Measurements from ENCODE around the gene AKIP1. TPM values are rescaled to one million over a fixed set of nuclear protein-coding genes. Genes with fewer than 3 reads are reported as not detected.

Gene AKIP1
- total and polyA plus RNA-seq, 10 of the 15 experiments (the other 5 are each of a cell fraction or from before 2014, with no cell fraction given), result 5.1 to 38.9 (median 30.5) TPM

DNA sequence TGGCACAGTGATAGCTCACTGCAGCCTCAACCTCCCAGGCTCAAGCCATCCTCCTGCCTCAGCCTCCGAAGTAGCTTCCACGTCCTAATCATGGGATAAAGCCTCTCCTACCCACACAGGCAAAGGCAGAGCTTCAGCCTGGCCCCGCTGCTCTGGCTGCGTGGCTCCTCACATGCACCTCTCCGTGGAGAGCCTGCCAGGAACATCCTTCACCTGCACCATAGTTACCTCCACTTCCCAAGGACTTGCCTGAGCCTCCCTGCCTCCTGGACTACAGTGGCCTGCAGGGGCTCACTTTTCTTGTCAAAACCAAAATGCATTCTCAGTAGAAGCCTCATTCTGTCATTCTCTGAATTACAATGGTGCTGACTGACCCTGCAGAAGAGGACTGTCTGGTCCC lies 15.2 kb downstream of the AKIP1 start:
- Histone ChIP-seq H3K4me2 (ENCODE audit: control insufficient read depth, insufficient read depth) (no peak overlapping the region), H3K36me3 (ENCODE audit: control insufficient read depth in 2 of 2, insufficient read depth in 2 of 2, low read length in 1 of 2) (peaks cover 0 to 2% of the 10 kb centered on the region in 2 experiments; a peak in 2 of 4 replicates), H3K79me2 (ENCODE audit: control insufficient read depth, insufficient read depth, low read length) (no peaks in the 10 kb centered on the region), H2AFZ (ENCODE audit: control insufficient read depth, low read depth, low read length) (no peak overlapping the region), H3K27me3 (replicated peaks in 1 of 2; ENCODE audit: control insufficient read depth in 2 of 2, insufficient read depth in 2 of 2, low read length in 1 of 2) (no peaks in the 10 kb centered on the region), H3K9me3 (replicated peaks; ENCODE audit: control insufficient read depth, insufficient read depth, low read length) (no peaks in the 10 kb centered on the region), H3K9ac (ENCODE audit: control insufficient read depth, insufficient read depth, low read length) (no peak overlapping the region), H3K4me3 (no peak overlapping the region), H3K4me1 (ENCODE audit: control insufficient read depth, insufficient read depth, low read length) (no peaks in the 10 kb centered on the region), H3K27ac (ENCODE audit: control insufficient read depth, insufficient read depth) (no peak overlapping the region), H4K20me1 (ENCODE audit: control insufficient read depth, insufficient read depth) (no peaks in the 10 kb centered on the region)
- in situ Hi-C loops (cut with MboI) (no loop called here), intact Hi-C loops (cut with micrococcal nuclease; ENCODE audit: unreplicated experiment) (no loop called here)
- ChIA-PET SMC1A (ENCODE audit: uncharacterized antibody, unreplicated experiment) (interaction anchor here (1.0 to 1.2 kb wide), 4 partner anchors 11 to 212 kb away, joined by 3 read pairs; no protein-coding TSS in a partner anchor), RAD21 (ENCODE audit: unreplicated experiment) (interaction anchor here (0.9 kb wide), 1 partner anchor 33 kb away, joined by 4 read pairs; no protein-coding TSS in a partner anchor), CTCF (interaction anchor here (1.5 to 1.7 kb wide), 2 partner anchors 12 to 211 kb away, joined by 3 to 5 read pairs; no protein-coding TSS in a partner anchor), POLR2A (interaction anchor here (0.6 kb wide), 1 partner anchor 20 kb away, joined by 7 read pairs; no protein-coding TSS in a partner anchor)
- BruUV-seq (replicated peaks), result no TSS peak
- ATAC-seq, result no peak
- WGBS (ENCODE audit: insufficient coverage, insufficient replicate concordance, low lambda C conversion rate, missing lambda C conversion rate), result 84% methylated on average over 5 of the region's 5 CpGs
- no peak for DNase-seq (ENCODE audit: low read depth, low spot score)
- no peak for FAIRE-seq
- TF ChIP-seq, protein P1, sequence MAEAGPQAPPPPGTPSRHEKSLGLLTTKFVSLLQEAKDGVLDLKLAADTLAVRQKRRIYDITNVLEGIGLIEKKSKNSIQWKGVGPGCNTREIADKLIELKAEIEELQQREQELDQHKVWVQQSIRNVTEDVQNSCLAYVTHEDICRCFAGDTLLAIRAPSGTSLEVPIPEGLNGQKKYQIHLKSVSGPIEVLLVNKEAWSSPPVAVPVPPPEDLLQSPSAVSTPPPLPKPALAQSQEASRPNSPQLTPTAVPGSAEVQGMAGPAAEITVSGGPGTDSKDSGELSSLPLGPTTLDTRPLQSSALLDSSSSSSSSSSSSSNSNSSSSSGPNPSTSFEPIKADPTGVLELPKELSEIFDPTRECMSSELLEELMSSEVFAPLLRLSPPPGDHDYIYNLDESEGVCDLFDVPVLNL (IDR thresholded peaks at IDR 0.05; ENCODE audit: low read depth, low read length), result no peak
- TF ChIP-seq, protein P2, sequence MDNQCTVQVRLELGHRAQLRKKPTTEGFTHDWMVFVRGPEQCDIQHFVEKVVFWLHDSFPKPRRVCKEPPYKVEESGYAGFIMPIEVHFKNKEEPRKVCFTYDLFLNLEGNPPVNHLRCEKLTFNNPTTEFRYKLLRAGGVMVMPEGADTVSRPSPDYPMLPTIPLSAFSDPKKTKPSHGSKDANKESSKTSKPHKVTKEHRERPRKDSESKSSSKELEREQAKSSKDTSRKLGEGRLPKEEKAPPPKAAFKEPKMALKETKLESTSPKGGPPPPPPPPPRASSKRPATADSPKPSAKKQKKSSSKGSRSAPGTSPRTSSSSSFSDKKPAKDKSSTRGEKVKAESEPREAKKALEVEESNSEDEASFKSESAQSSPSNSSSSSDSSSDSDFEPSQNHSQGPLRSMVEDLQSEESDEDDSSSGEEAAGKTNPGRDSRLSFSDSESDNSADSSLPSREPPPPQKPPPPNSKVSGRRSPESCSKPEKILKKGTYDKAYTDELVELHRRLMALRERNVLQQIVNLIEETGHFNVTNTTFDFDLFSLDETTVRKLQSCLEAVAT (IDR thresholded peaks at IDR 0.05), result no peak
- TF ChIP-seq, protein P3, sequence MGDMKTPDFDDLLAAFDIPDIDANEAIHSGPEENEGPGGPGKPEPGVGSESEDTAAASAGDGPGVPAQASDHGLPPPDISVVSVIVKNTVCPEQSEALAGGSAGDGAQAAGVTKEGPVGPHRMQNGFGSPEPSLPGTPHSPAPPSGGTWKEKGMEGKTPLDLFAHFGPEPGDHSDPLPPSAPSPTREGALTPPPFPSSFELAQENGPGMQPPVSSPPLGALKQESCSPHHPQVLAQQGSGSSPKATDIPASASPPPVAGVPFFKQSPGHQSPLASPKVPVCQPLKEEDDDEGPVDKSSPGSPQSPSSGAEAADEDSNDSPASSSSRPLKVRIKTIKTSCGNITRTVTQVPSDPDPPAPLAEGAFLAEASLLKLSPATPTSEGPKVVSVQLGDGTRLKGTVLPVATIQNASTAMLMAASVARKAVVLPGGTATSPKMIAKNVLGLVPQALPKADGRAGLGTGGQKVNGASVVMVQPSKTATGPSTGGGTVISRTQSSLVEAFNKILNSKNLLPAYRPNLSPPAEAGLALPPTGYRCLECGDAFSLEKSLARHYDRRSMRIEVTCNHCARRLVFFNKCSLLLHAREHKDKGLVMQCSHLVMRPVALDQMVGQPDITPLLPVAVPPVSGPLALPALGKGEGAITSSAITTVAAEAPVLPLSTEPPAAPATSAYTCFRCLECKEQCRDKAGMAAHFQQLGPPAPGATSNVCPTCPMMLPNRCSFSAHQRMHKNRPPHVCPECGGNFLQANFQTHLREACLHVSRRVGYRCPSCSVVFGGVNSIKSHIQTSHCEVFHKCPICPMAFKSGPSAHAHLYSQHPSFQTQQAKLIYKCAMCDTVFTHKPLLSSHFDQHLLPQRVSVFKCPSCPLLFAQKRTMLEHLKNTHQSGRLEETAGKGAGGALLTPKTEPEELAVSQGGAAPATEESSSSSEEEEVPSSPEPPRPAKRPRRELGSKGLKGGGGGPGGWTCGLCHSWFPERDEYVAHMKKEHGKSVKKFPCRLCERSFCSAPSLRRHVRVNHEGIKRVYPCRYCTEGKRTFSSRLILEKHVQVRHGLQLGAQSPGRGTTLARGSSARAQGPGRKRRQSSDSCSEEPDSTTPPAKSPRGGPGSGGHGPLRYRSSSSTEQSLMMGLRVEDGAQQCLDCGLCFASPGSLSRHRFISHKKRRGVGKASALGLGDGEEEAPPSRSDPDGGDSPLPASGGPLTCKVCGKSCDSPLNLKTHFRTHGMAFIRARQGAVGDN (IDR thresholded peaks at IDR 0.05), result no peak
- TF ChIP-seq, protein P4, sequence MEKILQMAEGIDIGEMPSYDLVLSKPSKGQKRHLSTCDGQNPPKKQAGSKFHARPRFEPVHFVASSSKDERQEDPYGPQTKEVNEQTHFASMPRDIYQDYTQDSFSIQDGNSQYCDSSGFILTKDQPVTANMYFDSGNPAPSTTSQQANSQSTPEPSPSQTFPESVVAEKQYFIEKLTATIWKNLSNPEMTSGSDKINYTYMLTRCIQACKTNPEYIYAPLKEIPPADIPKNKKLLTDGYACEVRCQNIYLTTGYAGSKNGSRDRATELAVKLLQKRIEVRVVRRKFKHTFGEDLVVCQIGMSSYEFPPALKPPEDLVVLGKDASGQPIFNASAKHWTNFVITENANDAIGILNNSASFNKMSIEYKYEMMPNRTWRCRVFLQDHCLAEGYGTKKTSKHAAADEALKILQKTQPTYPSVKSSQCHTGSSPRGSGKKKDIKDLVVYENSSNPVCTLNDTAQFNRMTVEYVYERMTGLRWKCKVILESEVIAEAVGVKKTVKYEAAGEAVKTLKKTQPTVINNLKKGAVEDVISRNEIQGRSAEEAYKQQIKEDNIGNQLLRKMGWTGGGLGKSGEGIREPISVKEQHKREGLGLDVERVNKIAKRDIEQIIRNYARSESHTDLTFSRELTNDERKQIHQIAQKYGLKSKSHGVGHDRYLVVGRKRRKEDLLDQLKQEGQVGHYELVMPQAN (conservative IDR thresholded peaks at IDR 0.05), result no peak
- no peak for TF ChIP-seq EGR1 (IDR thresholded peaks at IDR 0.05; ENCODE audit: borderline replicate concordance in 1 of 2, low read depth in 2 of 2, low read length in 2 of 2)
- TF ChIP-seq SREBF2 (IDR thresholded peaks at IDR 0.05; ENCODE audit: low read length), result no peak
- no peak for TF ChIP-seq HCFC1 (IDR thresholded peaks at IDR 0.05; ENCODE audit: low read length)
- TF ChIP-seq BHLHE40 (IDR thresholded peaks at IDR 0.05; ENCODE audit: borderline replicate concordance in 1 of 2, low read depth in 2 of 2, low read length in 1 of 2), result no peak
- TF ChIP-seq NR2C2 (IDR thresholded peaks at IDR 0.05; ENCODE audit: borderline replicate concordance, control insufficient read depth, insufficient read length, low read depth), result no peak
- no peak for TF ChIP-seq TCF7 (IDR thresholded peaks at IDR 0.05; ENCODE audit: borderline replicate concordance)
- TF ChIP-seq, protein P5, sequence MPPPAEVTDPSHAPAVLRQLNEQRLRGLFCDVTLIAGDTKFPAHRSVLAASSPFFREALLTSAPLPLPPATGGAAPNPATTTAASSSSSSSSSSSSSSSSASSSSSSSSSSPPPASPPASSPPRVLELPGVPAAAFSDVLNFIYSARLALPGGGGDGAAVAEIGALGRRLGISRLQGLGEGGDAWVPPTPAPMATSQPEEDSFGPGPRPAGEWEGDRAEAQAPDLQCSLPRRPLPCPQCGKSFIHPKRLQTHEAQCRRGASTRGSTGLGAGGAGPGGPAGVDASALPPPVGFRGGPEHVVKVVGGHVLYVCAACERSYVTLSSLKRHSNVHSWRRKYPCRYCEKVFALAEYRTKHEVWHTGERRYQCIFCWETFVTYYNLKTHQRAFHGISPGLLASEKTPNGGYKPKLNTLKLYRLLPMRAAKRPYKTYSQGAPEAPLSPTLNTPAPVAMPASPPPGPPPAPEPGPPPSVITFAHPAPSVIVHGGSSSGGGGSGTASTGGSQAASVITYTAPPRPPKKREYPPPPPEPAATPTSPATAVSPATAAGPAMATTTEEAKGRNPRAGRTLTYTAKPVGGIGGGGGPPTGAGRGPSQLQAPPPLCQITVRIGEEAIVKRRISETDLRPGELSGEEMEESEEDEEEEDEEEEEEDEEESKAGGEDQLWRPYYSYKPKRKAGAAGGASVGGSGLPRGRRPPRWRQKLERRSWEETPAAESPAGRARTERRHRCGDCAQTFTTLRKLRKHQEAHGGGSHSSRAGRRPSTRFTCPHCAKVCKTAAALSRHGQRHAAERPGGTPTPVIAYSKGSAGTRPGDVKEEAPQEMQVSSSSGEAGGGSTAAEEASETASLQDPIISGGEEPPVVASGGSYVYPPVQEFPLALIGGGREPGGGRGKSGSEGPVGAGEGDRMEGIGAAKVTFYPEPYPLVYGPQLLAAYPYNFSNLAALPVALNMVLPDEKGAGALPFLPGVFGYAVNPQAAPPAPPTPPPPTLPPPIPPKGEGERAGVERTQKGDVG (CRISPR knock-in tag; IDR thresholded peaks at IDR 0.05), result no peak
